A673 (cell line): ENCODE results near the gene FANCL.

ENCODE experiments used
- CTCF ChIP-seq: fragments of 300-800, 200-600 bp; sonication (generic); conservative IDR thresholded peaks from 2 replicates; pipeline ENCODE4 v1.5.1; 2017; ENCODE audit warnings: low read depth, mild to moderate bottlenecking, antibody characterized with exemption, low read length, moderate library complexity, mixed read lengths
- EZH2 ChIP-seq: fragments of 200-600 bp; sonication (generic); IDR thresholded peaks from 2 replicates; pipeline ENCODE4 v1.6.1; 2017; ENCODE audit warnings: borderline replicate concordance, low read depth, mild to moderate bottlenecking, mixed read lengths, antibody characterized with exemption, low read length; ENCODE audit not compliant: poor library complexity, severe bottlenecking

DNA sequence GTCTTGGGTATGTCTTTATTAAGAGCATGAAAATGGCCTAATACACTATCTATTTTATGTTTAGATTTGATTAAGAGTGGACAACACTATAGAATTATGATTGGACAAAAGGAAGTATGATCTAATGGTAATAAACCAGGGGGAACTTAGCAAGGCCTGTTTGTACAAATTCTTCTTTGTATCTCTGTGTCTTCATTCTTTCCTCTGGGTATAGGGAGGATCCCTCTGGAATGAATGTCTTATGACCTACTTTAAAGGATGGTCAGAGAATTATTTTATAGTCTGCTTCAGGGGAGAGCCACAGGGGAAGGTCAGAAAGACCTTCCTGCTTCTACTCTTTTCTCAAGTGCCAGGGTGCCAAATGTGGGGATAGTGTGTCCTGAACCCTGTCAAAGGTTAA lies 42.8 kb upstream of the FANCL start:
- TF ChIP-seq CTCF (no peak), EZH2 (no peak)
